NOMO-1 (cell line): ENCODE measurements around the gene DPP4.
"Not testable (repeated sequence)": the region's sequence is repeated elsewhere in the genome, so short reads cannot be mapped to it uniquely, and the experiment has no call there.

Experiments used
- DNase-seq, 2 experiments: peaks; one replicate each; lab custom pipeline; 2025; ENCODE audit not compliant: unreplicated experiment in 2 of 2; lab: John Stamatoyannopoulos, UW

DPP4 gene

GRCh38 chr2:162060532-162060931 is 13.5 kb downstream of the DPP4 start:
- no peak for DNase-seq

GRCh38 chr2:162058973-162059668 is 14.9 kb downstream of the DPP4 start:
- DNase-seq: no peak

- no peak for DNase-seq
These were observed 16.6 kb downstream of the DPP4 start for GRCh38 chr2:162057426-162057825.

GRCh38 chr2:162056796-162057399 is 17.1 kb downstream of the DPP4 start:
- DNase-seq: no peak

- no peak for DNase-seq
These were observed 20.2 kb downstream of the DPP4 start for GRCh38 chr2:162053808-162054155.

DNA sequence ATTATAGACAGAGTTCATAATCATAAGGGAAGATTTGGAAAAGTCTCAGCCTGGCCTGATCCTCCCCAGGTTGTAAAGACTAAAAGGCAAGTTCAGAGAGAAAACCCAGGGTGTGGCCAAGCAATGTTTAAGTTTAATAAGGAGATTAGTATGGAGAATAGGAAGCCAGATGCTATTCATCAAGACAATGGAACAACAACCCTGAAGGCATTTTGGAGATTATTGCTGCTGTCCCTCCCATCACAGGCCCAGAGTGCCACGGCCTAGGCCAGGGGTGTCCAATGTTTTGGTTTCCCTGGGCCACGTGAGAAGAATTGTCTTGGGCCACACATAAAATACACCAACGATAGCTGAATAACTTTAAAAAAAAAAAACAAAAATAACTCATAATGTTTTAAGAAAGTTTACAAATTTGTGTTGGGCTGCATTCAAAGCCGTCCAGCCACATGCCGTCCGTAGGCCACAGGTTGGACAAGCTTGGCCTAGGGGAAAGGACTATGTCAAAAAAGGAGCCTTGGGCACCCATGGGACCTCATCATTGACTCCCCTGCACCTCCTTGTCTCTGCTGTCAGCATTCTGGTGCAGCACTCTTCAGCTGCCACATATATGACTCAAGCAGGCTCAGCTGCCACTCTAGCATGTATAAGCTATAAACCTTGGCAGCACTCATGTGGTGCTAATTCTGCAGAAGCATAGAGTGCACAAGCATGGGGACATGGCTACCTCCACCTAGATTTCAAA is 20.8 kb downstream of the DPP4 start:
- DNase-seq: no peak

GRCh38 chr2:162050513-162050961 is 23.5 kb downstream of the DPP4 start:
- DNase-seq: no peak

DNA sequence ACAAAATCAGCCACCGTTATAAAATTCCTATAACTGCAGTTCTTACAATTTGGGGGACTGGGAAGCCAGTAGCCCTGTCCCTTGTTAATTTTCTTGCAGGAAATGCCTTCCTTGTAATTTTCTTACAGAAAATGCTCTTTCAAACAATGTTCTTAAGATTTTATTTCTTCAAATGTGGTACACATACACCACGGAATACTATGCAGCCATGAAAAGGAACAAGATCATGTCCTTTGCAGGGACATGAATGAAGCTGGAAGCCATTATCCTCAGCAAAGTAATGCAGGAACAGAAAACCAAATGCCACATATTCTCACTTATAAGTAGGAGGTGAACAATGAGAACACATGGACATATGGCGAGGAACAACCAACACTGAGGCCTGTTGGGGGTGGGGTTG is 24.9 kb downstream of the DPP4 start:
- not testable (repeated sequence) for DNase-seq

GRCh38 chr2:162044586-162044985 is 29.4 kb downstream of the DPP4 start:
- DNase-seq: no peak

DNA sequence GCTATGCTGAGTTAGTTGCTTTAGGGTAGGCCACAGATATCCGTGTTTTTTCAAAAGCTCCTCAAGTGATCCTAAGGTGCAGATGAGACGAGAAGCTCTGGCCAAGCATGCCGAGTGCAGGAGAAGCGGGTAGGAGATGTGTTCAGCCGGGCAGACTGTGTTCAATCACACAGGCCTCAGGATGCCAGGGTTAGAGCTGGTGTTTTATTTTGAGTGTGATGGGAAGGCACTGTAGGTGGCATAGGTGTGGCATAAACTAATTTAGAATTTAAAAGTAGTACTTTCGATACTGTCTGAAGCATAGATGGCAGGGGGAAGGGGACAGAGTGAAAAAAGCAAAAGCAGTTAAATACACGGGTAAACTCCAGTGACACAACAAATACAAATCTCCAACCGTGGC is 30.9 kb downstream of the DPP4 start:
- no peak for DNase-seq

DNA sequence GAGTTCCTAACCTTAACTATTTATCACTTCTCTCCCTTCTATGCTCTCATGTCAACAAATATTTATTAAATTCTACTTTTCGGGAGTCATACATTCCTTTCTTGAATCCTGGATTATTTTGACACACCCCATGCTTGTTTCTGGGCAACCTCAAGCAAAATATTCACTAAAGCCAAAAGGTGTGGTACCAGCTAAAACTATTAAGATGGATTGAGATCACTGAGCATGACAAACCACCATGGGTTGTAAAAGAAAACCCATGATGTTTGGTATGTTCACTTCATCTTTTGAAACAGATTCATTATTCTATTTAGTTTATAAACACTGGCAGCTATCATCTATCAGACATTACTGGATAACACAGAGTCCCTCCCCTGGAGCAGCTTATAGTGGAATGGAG is 32.5 kb downstream of the DPP4 start:
- DNase-seq: no peak

- no peak for DNase-seq
These were observed 35.3 kb downstream of the DPP4 start for GRCh38 chr2:162038725-162039124.

DNA sequence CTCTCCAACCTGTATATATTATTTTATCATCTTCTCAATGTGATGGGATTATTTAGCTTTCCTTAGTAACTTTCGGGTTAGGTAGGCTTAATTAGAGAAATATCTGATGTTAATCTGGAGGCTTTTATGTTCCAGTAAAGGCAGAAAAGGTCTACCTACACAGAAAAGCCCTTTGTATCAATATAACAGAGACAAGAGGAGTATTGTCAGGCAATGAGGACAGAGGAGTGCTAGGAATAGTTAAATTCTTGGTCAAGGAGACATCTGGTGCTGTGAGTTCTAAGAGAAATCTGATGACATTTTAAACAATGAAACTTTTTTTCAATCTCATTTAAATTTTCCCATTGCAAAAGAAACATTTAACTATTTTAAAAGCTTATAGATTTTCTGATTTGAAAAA is 36.1 kb downstream of the DPP4 start:
- DNase-seq: no peak

DNA sequence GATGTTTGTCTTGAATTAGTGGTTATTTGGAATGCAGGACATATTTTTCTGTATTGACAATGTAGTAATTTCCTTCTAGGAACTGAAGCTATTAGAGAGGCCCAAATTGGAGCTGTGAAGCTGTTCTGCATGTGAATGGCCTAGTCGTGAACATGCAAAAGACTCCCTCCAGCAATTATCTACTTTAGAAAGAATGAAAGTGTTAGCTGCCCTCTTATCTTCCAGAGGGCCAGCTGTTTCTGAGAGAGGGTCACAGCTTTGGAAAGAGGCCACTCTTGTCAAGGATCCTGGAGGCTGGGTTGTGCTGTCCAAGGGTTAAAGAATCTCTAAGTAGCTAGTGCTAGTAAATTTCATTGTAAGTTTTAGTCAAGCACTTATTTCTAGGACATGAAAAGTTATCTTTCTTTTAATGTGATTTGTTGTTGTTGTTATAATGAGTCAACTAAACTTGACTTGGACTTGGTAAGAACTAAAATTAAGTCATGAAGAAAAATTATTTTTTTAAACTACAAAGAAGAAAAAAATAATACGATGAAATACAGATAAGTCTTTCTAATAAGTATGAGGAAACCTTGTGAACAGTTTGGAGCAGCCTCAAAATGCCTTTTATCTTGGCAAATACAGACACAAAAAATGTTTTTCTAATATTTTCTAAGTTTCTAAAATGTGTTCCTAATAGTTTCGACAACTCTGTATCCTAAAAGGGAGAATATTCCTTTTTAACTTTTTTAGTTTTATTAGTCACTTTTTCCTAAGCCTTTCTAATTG is 36.8 kb downstream of the DPP4 start:
- no peak for DNase-seq

DNA sequence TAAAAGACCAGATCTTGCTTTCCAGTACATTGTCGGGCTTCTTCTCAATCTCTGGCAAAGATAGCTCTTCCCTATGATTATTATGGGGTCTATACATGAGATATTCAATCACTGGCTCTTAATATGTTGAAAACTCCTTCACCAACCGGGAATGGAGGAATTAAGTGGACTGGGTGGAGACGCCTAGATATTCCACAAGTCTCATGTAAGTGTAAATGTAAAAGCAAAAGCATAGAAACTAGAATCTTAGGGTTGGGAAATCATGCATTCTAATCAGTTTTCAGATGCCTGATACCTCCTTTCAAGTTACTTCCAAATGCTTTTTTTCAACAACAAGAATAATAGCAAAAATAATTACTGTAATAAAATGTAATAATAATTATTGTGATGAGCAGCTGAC is 38.0 kb downstream of the DPP4 start:
- no peak for DNase-seq

DNA sequence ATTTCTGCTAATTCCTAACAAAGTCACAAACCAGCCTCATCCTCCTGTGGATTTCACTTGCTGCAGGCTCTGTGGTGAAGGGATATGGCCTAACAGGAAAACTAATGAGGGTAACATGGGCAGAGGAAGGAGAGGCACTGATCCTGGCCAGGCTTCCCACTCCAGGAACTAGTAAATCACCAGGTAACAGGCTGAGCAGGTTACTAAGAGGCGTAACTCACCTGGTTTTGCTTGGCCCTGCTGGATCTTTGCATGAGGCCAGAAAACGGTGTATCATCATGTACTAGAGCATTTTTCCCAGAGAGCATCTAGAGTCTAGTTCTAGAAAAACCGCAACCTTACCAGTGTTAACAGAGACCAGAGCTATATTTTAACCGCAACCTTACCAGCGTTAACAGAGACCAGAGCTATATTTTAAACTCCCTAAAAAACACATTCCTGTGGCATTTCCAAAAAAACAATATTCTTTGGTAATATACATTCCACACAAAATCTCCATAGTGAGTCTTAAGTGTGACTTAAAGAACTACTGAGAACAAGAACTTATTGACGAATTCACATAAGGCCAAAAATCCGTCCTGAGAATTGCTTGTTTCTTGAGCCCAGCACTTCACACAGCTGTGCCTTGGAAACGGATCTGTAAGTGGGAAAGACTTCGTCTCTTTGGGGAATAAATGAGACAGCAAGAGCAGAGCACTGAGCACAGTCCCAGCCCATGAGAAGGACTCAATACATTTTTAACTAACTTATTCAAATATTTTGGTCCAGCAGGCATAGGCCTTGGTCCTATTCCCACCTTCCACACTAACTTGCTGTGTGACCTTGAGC is 43.4 kb downstream of the DPP4 start:
- no peak for DNase-seq

DNA sequence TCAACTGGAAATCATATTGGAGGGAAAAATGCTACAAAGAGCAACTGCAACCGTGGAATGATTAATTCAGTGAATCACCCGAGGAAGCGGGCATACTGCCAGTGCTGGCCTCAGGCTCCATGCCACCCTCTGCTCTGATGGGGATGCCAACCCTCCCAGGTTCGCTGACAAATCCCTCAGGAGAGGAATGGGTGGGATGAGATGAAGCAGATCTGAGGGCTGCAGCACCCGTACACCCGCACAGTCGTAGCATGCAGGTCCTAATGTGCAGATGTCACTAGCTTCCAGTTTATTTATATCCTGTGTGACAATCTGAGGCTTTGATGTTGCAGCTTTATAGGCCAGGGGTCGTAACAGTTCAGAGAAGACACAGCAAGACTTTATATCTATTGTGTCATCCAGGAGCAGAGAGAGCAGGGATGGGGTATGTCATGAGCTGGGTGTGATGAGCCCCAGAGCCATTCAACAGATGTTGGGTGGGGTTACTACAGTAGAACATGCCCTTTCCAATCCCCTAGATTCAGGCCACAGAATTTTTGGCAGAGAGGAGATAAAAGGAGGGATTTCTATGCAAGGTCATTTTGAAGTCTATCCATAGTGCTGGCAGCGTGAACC is 44.6 kb downstream of the DPP4 start:
- no peak for DNase-seq

DNA sequence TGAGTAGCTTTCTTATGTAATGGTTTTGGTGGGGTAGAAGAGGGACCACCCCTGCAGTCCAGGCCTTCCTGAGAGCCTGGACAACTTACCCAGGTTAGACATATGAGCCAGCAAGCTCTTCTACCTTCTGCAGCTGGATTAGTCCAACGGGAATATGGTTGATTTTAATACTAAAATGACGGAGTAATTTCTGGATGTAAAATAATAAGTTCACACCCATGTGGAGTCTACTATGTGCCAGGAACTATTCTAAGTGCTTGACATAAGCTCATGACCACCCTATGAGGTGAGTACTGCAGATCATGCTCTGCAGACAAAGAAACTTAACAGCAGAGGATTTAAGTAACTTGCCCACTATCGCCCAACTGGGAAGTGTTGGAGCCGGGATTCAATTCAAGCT is 45.5 kb downstream of the DPP4 start:
- DNase-seq: no peak

GRCh38 chr2:162025121-162025911 is 48.7 kb downstream of the DPP4 start:
- no peak for DNase-seq
